Skeletal muscle satellite cell (primary cell): ENCODE measurements around the gene PARD3.

Experiments
- H3K27me3 ChIP-seq: 2 replicates; pipeline ENCODE4 v1.7.0; 2013; ENCODE audit warnings: low read length; ENCODE audit not compliant: control insufficient read depth, insufficient read depth
- H3K36me3 ChIP-seq: 2 replicates; pipeline ENCODE4 v1.7.0; 2013; ENCODE audit warnings: mild to moderate bottlenecking, control low read depth, low read length; ENCODE audit not compliant: insufficient read depth
- H3K4me1 ChIP-seq: 2 replicates; pipeline ENCODE4 v1.7.0; 2013; ENCODE audit warnings: low read length; ENCODE audit not compliant: control insufficient read depth, insufficient read depth
- H3K4me2 ChIP-seq: 2 replicates; pipeline ENCODE4 v1.7.0; 2013; ENCODE audit warnings: mild to moderate bottlenecking, low read length
- H3K4me3 ChIP-seq: 2 replicates; pipeline ENCODE4 v1.7.0; 2013; ENCODE audit warnings: low read length
- H3K9ac ChIP-seq: 2 replicates; pipeline ENCODE4 v1.7.0; 2013; ENCODE audit warnings: mild to moderate bottlenecking, low read depth, low read length, moderate library complexity
- H3K9me3 ChIP-seq: replicated peaks from 2 replicates; pipeline ENCODE4 v1.7.0; 2013; ENCODE audit warnings: mild to moderate bottlenecking, control low read depth, low read length

PARD3 gene

GRCh38 chr10:34134602-34135001, 680.5 kb downstream of the PARD3 start:
- H3K36me3 ChIP-seq: no peaks in the 10 kb centered on the region
- no peak overlapping the region for H3K4me3 ChIP-seq
- no peak overlapping the region for H3K9ac ChIP-seq
- H3K27me3 ChIP-seq: no peaks in the 10 kb centered on the region
- no peaks in the 10 kb centered on the region for H3K9me3 ChIP-seq
- H3K4me2 ChIP-seq: no peak overlapping the region
- peaks cover 13% of the 10 kb centered on the region for H3K4me1 ChIP-seq

- Histone ChIP-seq H3K9me3 (no peaks in the 10 kb centered on the region), H3K4me2 (no peak overlapping the region), H3K4me3 (no peak overlapping the region), H3K4me1 (peaks cover 7% of the 10 kb centered on the region), H3K9ac (no peak overlapping the region), H3K27me3 (no peaks in the 10 kb centered on the region), H3K36me3 (no peaks in the 10 kb centered on the region)
Measured at GRCh38 chr10:34133406-34133805, 681.7 kb downstream of the PARD3 start.

GRCh38 chr10:34131152-34131551, 683.9 kb downstream of the PARD3 start:
- Histone ChIP-seq H3K4me1 (no peaks in the 10 kb centered on the region), H3K36me3 (no peaks in the 10 kb centered on the region), H3K4me2 (no peak overlapping the region), H3K9ac (no peak overlapping the region), H3K9me3 (no peaks in the 10 kb centered on the region), H3K27me3 (no peaks in the 10 kb centered on the region), H3K4me3 (no peak overlapping the region)

GRCh38 chr10:34127676-34128075, 687.4 kb downstream of the PARD3 start:
- H3K9ac ChIP-seq: no peak overlapping the region
- no peaks in the 10 kb centered on the region for H3K36me3 ChIP-seq
- no peaks in the 10 kb centered on the region for H3K9me3 ChIP-seq
- H3K4me2 ChIP-seq: no peak overlapping the region
- H3K4me3 ChIP-seq: no peak overlapping the region
- H3K4me1 ChIP-seq: peaks cover 11% of the 10 kb centered on the region
- no peaks in the 10 kb centered on the region for H3K27me3 ChIP-seq

- no peak overlapping the region for H3K9ac ChIP-seq
- H3K9me3 ChIP-seq: no peaks in the 10 kb centered on the region
- H3K36me3 ChIP-seq: no peaks in the 10 kb centered on the region
- H3K4me2 ChIP-seq: no peak overlapping the region
- peaks cover 20% of the 10 kb centered on the region for H3K4me1 ChIP-seq
- H3K4me3 ChIP-seq: no peak overlapping the region
- H3K27me3 ChIP-seq: no peaks in the 10 kb centered on the region
Measured at GRCh38 chr10:34126371-34127151, 688.5 kb downstream of the PARD3 start.

GRCh38 chr10:34125702-34126101, 689.4 kb downstream of the PARD3 start:
- no peak overlapping the region for H3K4me2 ChIP-seq
- H3K9ac ChIP-seq: no peak overlapping the region
- H3K4me1 ChIP-seq: peaks cover 25% of the 10 kb centered on the region
- no peaks in the 10 kb centered on the region for H3K9me3 ChIP-seq
- H3K36me3 ChIP-seq: no peaks in the 10 kb centered on the region
- H3K27me3 ChIP-seq: no peaks in the 10 kb centered on the region
- no peak overlapping the region for H3K4me3 ChIP-seq

- H3K4me2 ChIP-seq: peak overlapping the region; percentile 8
Measured at GRCh38 chr10:34124522-34125035, 690.5 kb downstream of the PARD3 start.

GRCh38 chr10:34121781-34122622, 693.1 kb downstream of the PARD3 start:
- Histone ChIP-seq H3K4me2 (peak overlapping the region; percentile 14), H3K9ac (no peak overlapping the region), H3K36me3 (no peaks in the 10 kb centered on the region), H3K4me3 (no peak overlapping the region), H3K9me3 (no peaks in the 10 kb centered on the region), H3K27me3 (no peaks in the 10 kb centered on the region), H3K4me1 (peaks cover 25% of the 10 kb centered on the region)

More at GRCh38 chr10:34124522-34125035, 690.5 kb downstream of the PARD3 start:
- Histone ChIP-seq H3K9me3 (no peaks in the 10 kb centered on the region), H3K4me1 (peaks cover 25% of the 10 kb centered on the region), H3K36me3 (no peaks in the 10 kb centered on the region), H3K4me3 (no peak overlapping the region), H3K27me3 (no peaks in the 10 kb centered on the region), H3K9ac (no peak overlapping the region)

- H3K27me3 ChIP-seq: no peaks in the 10 kb centered on the region
- no peaks in the 10 kb centered on the region for H3K36me3 ChIP-seq
- H3K9ac ChIP-seq: no peak overlapping the region
- no peaks in the 10 kb centered on the region for H3K9me3 ChIP-seq
- peak overlapping the region; percentile 14 for H3K4me2 ChIP-seq
- H3K4me1 ChIP-seq: peaks cover 25% of the 10 kb centered on the region
- no peak overlapping the region for H3K4me3 ChIP-seq
Measured at GRCh38 chr10:34121125-34121753, 693.9 kb downstream of the PARD3 start.

- Histone ChIP-seq H3K36me3 (no peaks in the 10 kb centered on the region), H3K9me3 (no peaks in the 10 kb centered on the region)
Measured at GRCh38 chr10:34119456-34119855, 695.6 kb downstream of the PARD3 start.

GRCh38 chr10:34116681-34117271, 698.3 kb downstream of the PARD3 start:
- Histone ChIP-seq H3K9me3 (no peaks in the 10 kb centered on the region), H3K27me3 (no peaks in the 10 kb centered on the region), H3K4me3 (peak overlapping the region; percentile 9), H3K36me3 (no peaks in the 10 kb centered on the region), H3K4me1 (peaks cover 7% of the 10 kb centered on the region), H3K9ac (no peak overlapping the region), H3K4me2 (no peak overlapping the region)

More at GRCh38 chr10:34119456-34119855, 695.6 kb downstream of the PARD3 start:
- Histone ChIP-seq H3K27me3 (no peaks in the 10 kb centered on the region), H3K4me2 (no peak overlapping the region), H3K9ac (no peak overlapping the region), H3K4me3 (no peak overlapping the region), H3K4me1 (peaks cover 19% of the 10 kb centered on the region)
